ENCODE data around the gene STRN3. TPM values are rescaled to one million over a fixed set of nuclear protein-coding genes. Genes with fewer than 3 reads are reported as not detected.
"Not testable (repeated sequence)": the region's sequence is repeated elsewhere in the genome, so short reads cannot be mapped to it uniquely, and the experiment has no call there.

Gene STRN3
- polyA plus RNA-seq, 4 donors: 9.7 to 35.0 (median 11.8) TPM

DNA sequence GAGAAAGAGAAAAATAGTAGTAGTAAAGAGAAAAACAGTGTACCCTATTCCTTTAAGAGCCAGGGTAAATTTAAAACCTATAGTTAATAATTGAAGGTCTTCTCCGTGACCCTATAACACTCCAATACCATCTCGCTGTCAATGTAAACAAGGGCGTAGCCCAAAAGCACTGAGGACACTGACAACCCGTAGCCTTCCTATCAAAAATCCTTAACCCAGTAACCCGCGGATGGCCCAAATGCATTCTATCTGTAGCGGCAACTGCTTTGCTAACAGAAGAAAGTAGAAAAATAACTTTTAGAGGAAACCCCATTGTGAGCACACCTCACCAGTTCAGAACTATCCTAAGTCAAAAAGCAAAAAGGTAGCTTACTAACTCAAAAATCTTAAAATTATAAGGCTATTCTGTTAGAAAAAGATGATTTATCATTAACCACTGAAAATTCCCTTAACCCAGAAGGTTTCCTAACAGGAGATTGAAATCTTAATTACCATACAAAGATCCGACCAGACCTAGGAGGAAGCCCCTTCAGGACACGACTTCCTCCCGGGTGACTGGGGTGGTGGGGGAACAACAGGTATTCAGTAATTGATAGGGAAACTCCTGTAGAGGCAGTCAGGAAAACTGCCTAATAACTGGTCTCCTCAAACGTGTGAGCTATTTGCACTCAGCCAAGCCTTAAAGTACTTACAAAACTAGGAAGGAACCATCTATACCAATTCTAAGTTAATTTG, 58.6 kb downstream of the STRN3 start:
- H3K4me1 ChIP-seq (ENCODE audit: control insufficient read depth in 3 of 3, insufficient read depth in 2 of 3, low read depth in 1 of 3, low read length in 2 of 3); H3K4me3 ChIP-seq (ENCODE audit: low read depth in 1 of 3, low read length in 3 of 3); H3K27me3 ChIP-seq (ENCODE audit: control insufficient read depth in 3 of 3, insufficient read depth in 3 of 3, low read length in 3 of 3); DNase-seq; H3K27ac ChIP-seq (ENCODE audit: low read depth in 1 of 3, low read length in 2 of 3); FAIRE-seq: not testable (repeated sequence)
- Histone ChIP-seq H3K36me3 (ENCODE audit: control insufficient read depth in 3 of 3, insufficient read depth in 2 of 3, low read depth in 1 of 3, low read length in 3 of 3) (peaks cover 0 to 27% (median 2%) of the 10 kb centered on the region in 3 donors), H3K9me3 (ENCODE audit: control insufficient read depth in 2 of 2, insufficient read depth in 1 of 2, low read depth in 1 of 2, low read length in 1 of 2) (peaks cover 0 to 56% of the 10 kb centered on the region in 2 donors)
- 92 to 94% (median 94%) methylated on average over 11 of the region's 11 CpGs for WGBS, 3 donors

DNA sequence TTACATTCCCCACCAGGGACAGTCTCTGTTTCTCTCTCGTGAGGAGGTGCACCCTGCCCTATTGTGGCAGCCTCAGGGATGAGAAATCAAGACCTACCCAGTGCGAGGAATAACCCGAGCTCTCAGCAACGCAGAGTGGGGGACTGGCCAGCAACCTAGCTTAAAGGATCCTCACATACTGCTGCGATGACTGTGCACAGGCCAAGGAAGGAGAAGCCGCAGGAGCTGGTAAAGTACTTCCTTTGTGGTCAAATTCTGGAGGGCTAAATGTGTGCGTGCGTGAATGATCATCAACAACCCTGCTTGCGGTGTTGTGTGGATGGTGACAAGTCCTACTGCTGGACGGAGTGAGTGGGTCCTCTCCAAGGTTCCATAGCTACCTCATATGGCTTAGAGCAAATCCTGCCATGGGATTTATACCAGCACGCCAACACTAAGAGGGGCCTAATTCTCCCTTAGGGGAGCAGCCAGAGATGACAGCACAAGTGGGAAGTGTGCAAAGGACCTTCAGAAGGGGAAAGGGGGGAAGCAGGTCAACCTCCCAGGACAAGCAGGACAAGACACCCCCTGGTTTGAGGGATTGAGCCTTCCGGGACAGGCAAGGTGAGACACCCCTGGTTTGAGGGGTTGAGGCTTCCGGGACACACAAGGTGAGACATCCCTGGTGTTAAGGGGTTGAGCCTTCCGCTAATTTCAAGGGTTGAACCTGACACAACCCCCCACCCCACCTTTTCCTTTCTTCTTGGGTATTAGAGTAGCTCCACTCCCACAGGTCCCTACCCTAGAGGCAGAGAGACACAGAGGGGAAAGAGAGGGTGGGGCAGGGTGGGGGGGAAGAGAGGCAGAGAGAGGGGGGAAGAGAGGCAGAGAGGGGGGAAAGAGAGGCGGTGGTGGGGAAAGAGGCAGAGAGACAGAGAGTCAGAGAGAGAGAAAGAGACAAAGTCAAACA, 59.5 kb downstream of the STRN3 start:
- 94 to 97% (median 95%) methylated on average over 15 of the region's 15 CpGs for WGBS, 3 donors
- FAIRE-seq: no peak
- H3K9me3 ChIP-seq (ENCODE audit: control insufficient read depth in 2 of 2, insufficient read depth in 1 of 2, low read depth in 1 of 2, low read length in 1 of 2): peaks cover 0 to 50% of the 10 kb centered on the region in 2 donors
- peaks cover 0 to 2% (median 0%) of the 10 kb centered on the region in 3 donors for H3K4me1 ChIP-seq (ENCODE audit: control insufficient read depth in 3 of 3, insufficient read depth in 2 of 3, low read depth in 1 of 3, low read length in 2 of 3)
- DNase-seq: peak in 1 of 2 donors; percentile 42
- H3K4me3 ChIP-seq (ENCODE audit: low read depth in 1 of 3, low read length in 3 of 3): no peak overlapping the region
- H3K36me3 ChIP-seq (ENCODE audit: control insufficient read depth in 3 of 3, insufficient read depth in 2 of 3, low read depth in 1 of 3, low read length in 3 of 3): peaks cover 0 to 26% (median 2%) of the 10 kb centered on the region in 3 donors
- H3K27me3 ChIP-seq (ENCODE audit: control insufficient read depth in 3 of 3, insufficient read depth in 3 of 3, low read length in 3 of 3): no peaks in the 10 kb centered on the region
- no peak overlapping the region for H3K27ac ChIP-seq (ENCODE audit: low read depth in 1 of 3, low read length in 2 of 3)

DNA sequence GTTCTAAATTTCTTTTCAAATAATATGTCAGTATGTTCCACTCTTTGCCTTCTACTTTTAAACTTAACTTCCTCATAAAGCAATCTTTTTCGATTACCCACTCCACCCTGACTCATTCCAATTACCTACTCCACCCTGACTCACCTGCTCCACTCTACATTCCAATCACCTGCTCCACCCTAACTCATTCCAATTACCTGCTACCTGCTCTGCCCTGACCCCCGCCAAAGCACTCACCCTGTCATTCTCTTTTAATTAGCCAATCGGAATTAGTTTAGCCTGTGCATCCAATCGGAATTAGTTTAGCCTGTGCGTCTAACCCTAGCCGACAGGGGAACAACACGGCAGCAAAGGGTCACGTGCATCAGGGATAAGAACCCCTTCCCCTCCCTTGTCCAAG, 60.3 kb downstream of the STRN3 start:
- Histone ChIP-seq H3K36me3 (ENCODE audit: control insufficient read depth in 3 of 3, insufficient read depth in 2 of 3, low read depth in 1 of 3, low read length in 3 of 3) (peaks cover 0 to 26% (median 2%) of the 10 kb centered on the region in 3 donors), H3K9me3 (ENCODE audit: control insufficient read depth in 2 of 2, insufficient read depth in 1 of 2, low read depth in 1 of 2, low read length in 1 of 2) (peaks cover 0 to 48% of the 10 kb centered on the region in 2 donors)
- not testable (repeated sequence) for H3K4me1 ChIP-seq (ENCODE audit: control insufficient read depth in 3 of 3, insufficient read depth in 2 of 3, low read depth in 1 of 3, low read length in 2 of 3); FAIRE-seq; H3K27ac ChIP-seq (ENCODE audit: low read depth in 1 of 3, low read length in 2 of 3); H3K27me3 ChIP-seq (ENCODE audit: control insufficient read depth in 3 of 3, insufficient read depth in 3 of 3, low read length in 3 of 3); H3K4me3 ChIP-seq (ENCODE audit: low read depth in 1 of 3, low read length in 3 of 3)
- 83 to 94% (median 90%) methylated on average over 8 of the region's 8 CpGs for WGBS, 3 donors
- peak in 1 of 2 donors; percentile 60 for DNase-seq

DNA sequence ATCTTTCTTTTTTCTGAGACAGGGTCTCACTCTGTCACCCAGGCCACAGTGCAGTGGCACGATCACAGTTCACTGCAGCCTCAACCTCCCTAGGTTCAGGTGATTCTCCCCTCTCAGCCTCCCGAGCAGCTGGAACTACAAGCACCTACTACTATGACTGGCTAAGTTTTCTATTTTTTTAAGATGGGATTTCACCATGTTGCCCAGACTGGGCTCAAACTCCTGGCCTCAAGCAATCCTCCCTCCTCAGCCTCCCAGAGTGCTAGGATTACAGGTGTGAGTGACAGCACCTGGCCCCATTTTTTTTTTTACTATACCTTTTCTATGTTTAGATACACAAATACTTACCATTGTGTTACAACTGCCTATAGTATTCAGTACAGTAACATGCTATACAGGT, 63.6 kb downstream of the STRN3 start:
- 72 to 97% (median 96%) methylated on average over 2 of the region's 2 CpGs for WGBS, 3 donors
- DNase-seq: not testable (repeated sequence)

DNA sequence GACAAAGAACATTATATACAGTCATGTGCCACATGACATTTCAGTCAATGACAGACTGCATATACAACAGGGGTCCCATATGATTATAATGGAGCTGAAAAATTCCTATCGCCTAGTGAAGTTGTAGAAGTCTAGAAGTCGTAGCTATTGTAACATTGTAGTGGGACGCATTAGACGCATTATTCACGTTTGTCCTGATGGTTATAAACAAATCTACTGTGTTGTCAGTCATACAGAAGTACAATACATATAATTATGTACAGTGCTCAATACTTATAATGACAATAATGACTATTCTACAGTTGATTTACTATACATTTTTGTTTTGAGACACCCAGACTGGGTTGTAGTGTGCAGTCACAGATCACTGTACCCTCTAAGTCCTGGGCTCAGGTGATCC, 64.8 kb downstream of the STRN3 start:
- Histone ChIP-seq H3K4me1 (ENCODE audit: control insufficient read depth in 3 of 3, insufficient read depth in 2 of 3, low read depth in 1 of 3, low read length in 2 of 3) (no peaks in the 10 kb centered on the region), H3K9me3 (ENCODE audit: control insufficient read depth in 2 of 2, insufficient read depth in 1 of 2, low read depth in 1 of 2, low read length in 1 of 2) (peaks cover 0 to 26% of the 10 kb centered on the region in 2 donors), H3K36me3 (ENCODE audit: control insufficient read depth in 3 of 3, insufficient read depth in 2 of 3, low read depth in 1 of 3, low read length in 3 of 3) (peaks cover 0 to 21% (median 2%) of the 10 kb centered on the region in 3 donors), H3K27me3 (ENCODE audit: control insufficient read depth in 3 of 3, insufficient read depth in 3 of 3, low read length in 3 of 3) (no peaks in the 10 kb centered on the region), H3K27ac (ENCODE audit: low read depth in 1 of 3, low read length in 2 of 3) (no peak overlapping the region), H3K4me3 (ENCODE audit: low read depth in 1 of 3, low read length in 3 of 3) (no peak overlapping the region)
- FAIRE-seq (no peak), DNase-seq (no peak)
- WGBS, 3 donors: 90 to 97% (median 95%) methylated on average over 5 of the region's 5 CpGs

More for the DNA sequence above, 63.6 kb downstream of the STRN3 start:
- not testable (repeated sequence) for H3K4me3 ChIP-seq (ENCODE audit: low read depth in 1 of 3, low read length in 3 of 3); FAIRE-seq; H3K27me3 ChIP-seq (ENCODE audit: control insufficient read depth in 3 of 3, insufficient read depth in 3 of 3, low read length in 3 of 3); H3K4me1 ChIP-seq (ENCODE audit: control insufficient read depth in 3 of 3, insufficient read depth in 2 of 3, low read depth in 1 of 3, low read length in 2 of 3); H3K27ac ChIP-seq (ENCODE audit: low read depth in 1 of 3, low read length in 2 of 3)
- peaks cover 0 to 25% (median 2%) of the 10 kb centered on the region in 3 donors for H3K36me3 ChIP-seq (ENCODE audit: control insufficient read depth in 3 of 3, insufficient read depth in 2 of 3, low read depth in 1 of 3, low read length in 3 of 3)
- H3K9me3 ChIP-seq (ENCODE audit: control insufficient read depth in 2 of 2, insufficient read depth in 1 of 2, low read depth in 1 of 2, low read length in 1 of 2): peaks cover 0 to 37% of the 10 kb centered on the region in 2 donors

DNA sequence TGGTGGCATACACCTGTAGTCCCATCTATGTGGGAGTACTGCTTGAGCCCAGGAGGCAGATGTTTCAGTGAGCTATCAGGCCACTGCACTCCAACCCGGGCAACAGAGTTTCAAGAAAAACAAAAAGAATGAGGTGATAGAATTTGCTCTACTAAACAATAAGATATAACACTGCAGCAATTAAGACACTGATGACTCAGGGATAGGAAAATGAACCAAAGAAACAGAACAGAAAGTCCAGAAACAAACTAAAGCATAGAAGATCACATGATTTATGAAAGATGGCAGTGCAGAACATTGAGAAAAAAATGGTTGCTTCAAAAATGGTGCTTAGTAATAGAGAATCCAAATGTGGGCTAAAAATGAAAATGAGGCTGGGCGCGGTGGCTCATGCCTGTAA, 66.0 kb downstream of the STRN3 start:
- no peak for FAIRE-seq
- Histone ChIP-seq H3K27me3 (ENCODE audit: control insufficient read depth in 3 of 3, insufficient read depth in 3 of 3, low read length in 3 of 3) (no peaks in the 10 kb centered on the region), H3K4me1 (ENCODE audit: control insufficient read depth in 3 of 3, insufficient read depth in 2 of 3, low read depth in 1 of 3, low read length in 2 of 3) (no peaks in the 10 kb centered on the region), H3K4me3 (ENCODE audit: low read depth in 1 of 3, low read length in 3 of 3) (no peak overlapping the region), H3K36me3 (ENCODE audit: control insufficient read depth in 3 of 3, insufficient read depth in 2 of 3, low read depth in 1 of 3, low read length in 3 of 3) (peaks cover 0 to 15% (median 2%) of the 10 kb centered on the region in 3 donors), H3K9me3 (ENCODE audit: control insufficient read depth in 2 of 2, insufficient read depth in 1 of 2, low read depth in 1 of 2, low read length in 1 of 2) (peaks cover 0 to 15% of the 10 kb centered on the region in 2 donors), H3K27ac (ENCODE audit: low read depth in 1 of 3, low read length in 2 of 3) (no peak overlapping the region)
- WGBS, 3 donors: 85 to 91% (median 91%) methylated on average over 3 of the region's 3 CpGs
- peak in 1 of 2 donors; percentile 10 for DNase-seq

DNA sequence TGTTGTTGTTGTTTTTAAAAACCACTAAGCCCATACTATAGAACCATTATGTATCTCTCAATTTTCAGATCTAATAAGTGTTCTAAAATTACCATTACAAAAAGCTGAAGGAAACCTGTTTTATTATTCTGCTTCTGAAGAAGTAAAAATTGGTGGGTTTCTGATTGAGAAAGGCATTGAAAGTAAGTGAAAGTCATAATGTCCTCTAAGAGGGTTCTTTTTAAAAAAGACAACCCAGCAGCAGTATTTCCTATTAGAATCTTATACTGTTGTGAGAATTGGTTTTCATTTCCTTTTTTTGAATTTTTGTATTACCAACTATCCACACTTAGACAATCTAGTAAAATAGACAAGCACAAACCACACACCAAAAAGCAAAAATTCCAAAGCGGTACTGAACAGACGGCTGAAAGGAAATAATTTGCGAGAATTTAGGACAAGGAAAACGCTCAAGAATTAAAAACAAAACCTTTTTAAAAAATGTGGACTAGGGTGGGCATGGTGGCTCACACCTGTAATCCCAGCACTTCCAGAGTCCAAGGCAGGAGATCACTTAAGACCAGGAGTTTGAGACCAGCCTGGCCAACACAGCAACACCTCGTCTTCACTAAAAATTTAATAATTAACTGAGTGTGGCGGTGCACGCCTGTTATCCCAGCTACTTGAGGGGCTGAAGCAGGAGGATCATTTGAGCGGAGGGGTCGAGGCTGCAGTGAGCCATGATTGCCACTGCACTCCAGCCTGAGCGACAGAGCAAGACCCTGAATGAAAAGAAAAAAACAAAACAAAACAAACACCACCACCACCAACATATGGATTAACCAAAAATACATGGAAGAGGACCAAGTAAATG, 67.4 kb downstream of the STRN3 start:
- no peak for FAIRE-seq
- Histone ChIP-seq H3K27ac (ENCODE audit: low read depth in 1 of 3, low read length in 2 of 3) (no peak overlapping the region), H3K36me3 (ENCODE audit: control insufficient read depth in 3 of 3, insufficient read depth in 2 of 3, low read depth in 1 of 3, low read length in 3 of 3) (peaks cover 0 to 9% (median 2%) of the 10 kb centered on the region in 3 donors), H3K4me3 (ENCODE audit: low read depth in 1 of 3, low read length in 3 of 3) (no peak overlapping the region), H3K9me3 (ENCODE audit: control insufficient read depth in 2 of 2, insufficient read depth in 1 of 2, low read depth in 1 of 2, low read length in 1 of 2) (peaks cover 0 to under 1% of the 10 kb centered on the region in 2 donors), H3K27me3 (ENCODE audit: control insufficient read depth in 3 of 3, insufficient read depth in 3 of 3, low read length in 3 of 3) (no peaks in the 10 kb centered on the region), H3K4me1 (ENCODE audit: control insufficient read depth in 3 of 3, insufficient read depth in 2 of 3, low read depth in 1 of 3, low read length in 2 of 3) (no peaks in the 10 kb centered on the region)
- 78 to 87% (median 82%) methylated on average over 10 of the region's 10 CpGs for WGBS, 3 donors
- no peak for DNase-seq

Data from small intestine (tissue), 7 donors.